PC-9 (cell line): ENCODE results near the gene TEN1. TPM values are rescaled to one million over a fixed set of nuclear protein-coding genes. Genes with fewer than 3 reads are reported as not detected.

ENCODE experiments used
- BruUV-seq: library from RNA; stranded (reverse); fragments of 400-500 nt; replicated peaks from 2 replicates; lab custom pipeline; 2021; lab: Mats Ljungman, UMichigan
- CTCF ChIA-PET: fragments of 300-600 bp; sonication (Branson Sonifier 250); formaldehyde crosslinking; loops from one replicate; lab custom pipeline; 2022; ENCODE audit warnings: antibody characterized with exemption; lab: Charles Lee
- POLR2A ChIA-PET: fragments of 300-600 bp; sonication (Branson Sonifier 250); formaldehyde crosslinking; loops from one replicate; lab custom pipeline; 2022; ENCODE audit warnings: antibody characterized with exemption; ENCODE audit not compliant: unreplicated experiment; lab: Charles Lee
- DNase-seq, 2 experiments: peaks; one replicate each; pipeline versions ENCODE4 v3.0.0 to v3.0.0-alpha.2; 2015 to 2022; ENCODE audit warnings: mixed read lengths in 1 of 2
- H2AFZ ChIP-seq: fragments of 200-600 bp; sonication (generic); 2 replicates; pipeline ENCODE4 v1.8.1; 2017; ENCODE audit warnings: antibody characterized with exemption
- H3F3A ChIP-seq: fragments of 200-600 bp; sonication (generic); 2 replicates; pipeline ENCODE4 v1.8.1; 2017; ENCODE audit warnings: antibody characterized with exemption, mild to moderate bottlenecking, low read depth; ENCODE audit not compliant: insufficient read depth
- H3K27ac ChIP-seq: fragments of 200-600 bp; sonication (generic); 2 replicates; pipeline ENCODE4 v1.6.1; 2016; ENCODE audit warnings: mixed run types
- H3K27me3 ChIP-seq: fragments of 200-600 bp; sonication (generic); 2 replicates; pipeline ENCODE4 v1.6.1; 2016; ENCODE audit warnings: low read depth, mixed run types; ENCODE audit not compliant: insufficient read depth
- H3K36me3 ChIP-seq: fragments of 200-600 bp; sonication (generic); 2 replicates; pipeline ENCODE4 v1.6.1; 2016; ENCODE audit warnings: low read depth, mixed run types
- H3K4me1 ChIP-seq: fragments of 200-600 bp; sonication (generic); replicated peaks from 2 replicates; pipeline ENCODE4 v1.6.1; 2016; ENCODE audit warnings: mixed run types; ENCODE audit not compliant: insufficient read depth
- H3K4me2 ChIP-seq: fragments of 200-600 bp; sonication (generic); 2 replicates; pipeline ENCODE4 v1.6.1; 2017; ENCODE audit warnings: mixed run types
- H3K4me3 ChIP-seq: fragments of 200-600 bp; sonication (generic); 2 replicates; pipeline ENCODE4 v1.6.1; 2016; ENCODE audit warnings: mixed run types
- H3K79me2 ChIP-seq: fragments of 200-600 bp; sonication (generic); 2 replicates; pipeline ENCODE4 v1.6.1; 2017; ENCODE audit warnings: low read depth, mixed run types
- H3K9me2 ChIP-seq: fragments of 200-600 bp; sonication (generic); 2 replicates; pipeline ENCODE4 v1.8.1; 2017; ENCODE audit warnings: mild to moderate bottlenecking; ENCODE audit not compliant: insufficient read depth
- H3K9me3 ChIP-seq: fragments of 200-600 bp; sonication (generic); 2 replicates; pipeline ENCODE4 v1.8.1; 2016; ENCODE audit warnings: low read depth; ENCODE audit not compliant: insufficient read depth
- H4K20me1 ChIP-seq: fragments of 200-600 bp; sonication (generic); 2 replicates; pipeline ENCODE4 v1.8.1; 2017; ENCODE audit not compliant: insufficient read depth
- CTCF ChIP-seq: fragments of 200-600 bp; sonication (generic); conservative IDR thresholded peaks from 2 replicates; pipeline ENCODE4 v1.6.1; 2017; ENCODE audit warnings: mixed run types, antibody characterized with exemption, mild to moderate bottlenecking, moderate library complexity
- EZH2 ChIP-seq: fragments of 200-600 bp; sonication (generic); IDR thresholded peaks from 2 replicates; pipeline ENCODE4 v1.8.0; 2017; ENCODE audit warnings: antibody characterized with exemption, low read depth
- intact Hi-C: fragments of 100-400 bp; cut with micrococcal nuclease; formaldehyde crosslinking; loops from one replicate; pipeline ENCODE4 v1.10.0; 2022; ENCODE audit not compliant: unreplicated experiment
- total RNA-seq: library from RNA; stranded (reverse); gene quantifications from 2 replicates; pipeline ENCODE4 v1.2.3, GENCODE V29; 2021

Gene TEN1
- total RNA-seq, 1 experiment from 2014 or later: 22.7 TPM

- Histone ChIP-seq H3K79me2 (no peaks in the 10 kb centered on the region), H2AFZ (no peak overlapping the region), H3K9me2 (no peaks in the 10 kb centered on the region), H4K20me1 (no peaks in the 10 kb centered on the region), H3K9me3 (no peaks in the 10 kb centered on the region), H3K4me3 (no peak overlapping the region), H3K27me3 (no peaks in the 10 kb centered on the region), H3K27ac (no peak overlapping the region), H3F3A (peaks cover 7% of the 10 kb centered on the region; the same call in 1 of the 2 replicates), H3K36me3 (peaks cover 7% of the 10 kb centered on the region; the same call in 1 of the 2 replicates), H3K4me1 (no peaks in the 10 kb centered on the region), H3K4me2 (no peak overlapping the region)
- no peak for DNase-seq
- intact Hi-C loops: no loop called here
- CTCF ChIA-PET: no interaction called here
- TF ChIP-seq EZH2 (no peak), CTCF (no peak)
- BruUV-seq: no TSS peak
- POLR2A ChIA-PET: no interaction called here
Observed at GRCh38 chr17:76036497-76037261, 57.6 kb downstream of the TEN1 start.

- ChIA-PET CTCF (no interaction called here), POLR2A (no interaction called here)
- Histone ChIP-seq H3K79me2 (no peaks in the 10 kb centered on the region), H3K9me3 (no peaks in the 10 kb centered on the region), H3K4me2 (no peak overlapping the region), H3K4me1 (no peaks in the 10 kb centered on the region), H2AFZ (no peak overlapping the region), H3K4me3 (no peak overlapping the region), H3K27ac (no peak overlapping the region), H3K36me3 (peaks cover 7% of the 10 kb centered on the region; the same call in 1 of the 2 replicates), H3K9me2 (no peaks in the 10 kb centered on the region), H3K27me3 (no peaks in the 10 kb centered on the region), H4K20me1 (no peaks in the 10 kb centered on the region), H3F3A (peaks cover 7% of the 10 kb centered on the region; the same call in 1 of the 2 replicates)
- BruUV-seq: no TSS peak
- no peak for TF ChIP-seq EZH2
- no peak for TF ChIP-seq CTCF
- intact Hi-C loops: no loop called here
- DNase-seq: no peak
Observed at GRCh38 chr17:76038050-76038449, 59.0 kb downstream of the TEN1 start.

- ChIA-PET POLR2A (no interaction called here), CTCF (no interaction called here)
- intact Hi-C loops: no loop called here
- Histone ChIP-seq H3K9me3 (no peaks in the 10 kb centered on the region), H3K36me3 (peaks cover 7% of the 10 kb centered on the region; the same call in 1 of the 2 replicates), H2AFZ (no peak overlapping the region), H3K79me2 (no peaks in the 10 kb centered on the region), H3K4me1 (no peaks in the 10 kb centered on the region), H4K20me1 (no peaks in the 10 kb centered on the region), H3F3A (peaks cover 7% of the 10 kb centered on the region; the same call in 1 of the 2 replicates), H3K4me2 (no peak overlapping the region), H3K27me3 (no peaks in the 10 kb centered on the region), H3K27ac (no peak overlapping the region), H3K4me3 (no peak overlapping the region), H3K9me2 (no peaks in the 10 kb centered on the region)
- no TSS peak for BruUV-seq
- TF ChIP-seq EZH2 (no peak), CTCF (no peak)
- no peak for DNase-seq
Observed at GRCh38 chr17:76039121-76039520, 60.1 kb downstream of the TEN1 start.
